GM12864 (cell line): ENCODE measurements around the gene TTYH3.

Experiments
- DNase-seq: peaks from one replicate; pipeline ENCODE4 v3.0.0-alpha.2; 2011; ENCODE audit warnings: low read depth
- H3K4me3 ChIP-seq: 2 replicates; pipeline ENCODE4 v1.5.1; 2011; ENCODE audit warnings: mild to moderate bottlenecking, low read depth, low read length, control low read depth
- CTCF ChIP-seq: IDR thresholded peaks from 2 replicates; pipeline ENCODE4 v1.5.1; 2011; ENCODE audit warnings: low read depth, mild to moderate bottlenecking, moderate library complexity, low read length, control low read depth, inconsistent platforms; ENCODE audit errors: missing control alignments

TTYH3 gene

GRCh38 chr7:2663121-2663886, 31.5 kb downstream of the TTYH3 start:
- DNase-seq = no peak
- no peak overlapping the region for H3K4me3 ChIP-seq
- TF ChIP-seq CTCF = no peak

- TF ChIP-seq CTCF = no peak
- no peak for DNase-seq
- H3K4me3 ChIP-seq = no peak overlapping the region
Measured at GRCh38 chr7:2663960-2664359, 32.2 kb downstream of the TTYH3 start.

GRCh38 chr7:2665359-2665791, 33.6 kb downstream of the TTYH3 start:
- no peak for DNase-seq
- H3K4me3 ChIP-seq = no peak overlapping the region
- TF ChIP-seq CTCF = no peak

- no peak for TF ChIP-seq CTCF
- no peak overlapping the region for H3K4me3 ChIP-seq
- no peak for DNase-seq
Measured at GRCh38 chr7:2666155-2666554, 34.4 kb downstream of the TTYH3 start.

GRCh38 chr7:2666588-2667250, 34.9 kb downstream of the TTYH3 start:
- H3K4me3 ChIP-seq = no peak overlapping the region
- no peak for TF ChIP-seq CTCF
- no peak for DNase-seq

GRCh38 chr7:2667843-2668242, 36.1 kb downstream of the TTYH3 start:
- no peak for TF ChIP-seq CTCF
- no peak overlapping the region for H3K4me3 ChIP-seq
- DNase-seq = no peak
